ENCODE measurements around the gene CCM2L.

Gene CCM2L

DNA sequence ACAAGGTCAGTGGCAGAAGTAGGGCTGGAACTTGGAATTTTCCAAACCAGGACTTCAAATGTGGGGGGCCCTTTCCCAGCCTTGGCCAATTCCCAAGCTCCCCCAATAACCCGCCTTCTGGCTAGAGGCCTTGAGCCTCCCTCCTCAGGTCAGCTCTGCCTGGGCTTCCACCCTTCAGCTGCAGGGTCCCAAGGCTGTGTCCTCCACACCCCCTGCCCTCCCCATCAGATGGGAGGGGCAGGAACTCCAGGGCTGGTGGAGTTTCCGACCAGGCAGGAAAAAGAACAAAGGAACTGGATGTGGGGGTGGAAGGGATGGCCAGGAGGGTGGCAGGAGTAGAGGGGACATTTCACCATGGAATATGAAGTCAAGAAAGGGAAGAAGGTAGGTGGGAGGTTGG, at the start of gene CCM2L:
Gene CCM2L, plus strand, starts transcription at position 338 of the 400 bp plus-strand sequence. Its CDS starts 17 bp downstream, at position 355.
- no peak for DNase-seq

DNA sequence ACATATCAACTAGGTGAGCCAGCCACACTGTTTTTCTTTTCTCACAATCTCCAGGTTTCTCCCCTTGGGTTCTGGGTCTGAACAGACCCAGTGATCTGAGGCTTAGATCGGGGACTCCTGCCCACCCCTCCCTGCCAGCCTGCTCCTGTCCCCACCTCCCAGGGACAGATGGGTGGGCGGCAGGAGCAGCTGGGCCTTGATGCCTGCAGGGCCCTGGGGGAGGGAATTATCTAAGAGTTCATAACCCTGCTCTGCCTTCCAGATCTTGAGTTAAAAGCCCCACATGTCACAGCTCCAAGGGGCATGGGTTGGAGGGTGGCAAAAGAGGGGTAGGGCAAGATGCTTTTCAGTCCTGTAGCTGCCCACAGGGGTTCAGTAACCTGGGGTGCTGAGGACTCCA, 47.5 kb upstream of the CCM2L start:
- no peak for DNase-seq

DNA sequence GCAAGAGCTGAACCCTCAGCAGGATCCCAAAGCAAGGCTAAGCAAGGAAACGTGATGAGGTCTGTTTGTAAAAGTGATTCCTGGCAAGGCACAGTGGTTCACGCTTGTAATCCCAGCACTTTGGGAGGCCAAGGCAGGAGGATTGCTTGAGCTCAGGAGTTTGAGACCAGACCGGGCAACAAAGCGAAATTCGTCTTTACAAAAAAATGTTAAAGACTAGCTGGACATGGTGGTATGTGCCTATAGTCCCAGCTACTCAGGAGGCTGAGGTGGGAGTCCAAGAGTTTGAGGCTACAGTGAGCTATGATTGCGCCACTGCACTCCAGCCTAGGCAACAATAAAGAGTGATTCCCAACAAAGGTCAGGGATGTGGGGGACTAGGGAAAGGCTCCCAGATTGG, 46.3 kb upstream of the CCM2L start:
- DNase-seq = no peak

DNA sequence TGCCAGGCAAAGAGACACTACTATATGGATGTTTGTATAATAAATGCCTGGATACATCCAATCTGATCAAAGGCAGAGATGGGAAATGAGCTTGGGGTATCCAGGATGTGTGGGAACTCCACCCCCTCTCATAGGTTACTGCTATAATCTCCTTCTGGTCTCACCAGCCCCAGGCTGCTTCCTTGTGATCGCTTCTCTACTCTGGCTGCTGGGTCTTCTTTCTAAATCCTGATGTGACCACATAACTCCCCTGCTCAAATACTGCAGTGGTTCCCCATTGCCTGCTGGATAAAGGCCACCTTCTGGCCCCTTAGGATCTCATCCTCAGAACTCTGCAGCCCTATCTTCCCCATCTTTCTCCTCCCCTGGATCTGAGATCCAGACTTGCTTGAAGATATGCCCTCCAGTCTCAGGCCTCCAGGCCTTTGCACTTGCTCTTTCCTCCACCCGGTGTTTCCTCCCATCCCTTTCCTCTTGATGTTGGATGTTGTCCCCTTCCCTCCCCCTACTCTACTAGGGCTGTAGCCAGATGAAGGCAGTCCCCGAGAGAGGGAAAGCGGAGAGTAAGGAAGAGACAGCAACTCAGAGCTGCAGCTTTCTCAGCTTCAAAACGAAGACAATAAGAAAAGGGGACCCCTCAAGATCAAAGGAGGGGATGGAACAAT, 43.1 kb upstream of the CCM2L start:
- DNase-seq = no peak

DNA sequence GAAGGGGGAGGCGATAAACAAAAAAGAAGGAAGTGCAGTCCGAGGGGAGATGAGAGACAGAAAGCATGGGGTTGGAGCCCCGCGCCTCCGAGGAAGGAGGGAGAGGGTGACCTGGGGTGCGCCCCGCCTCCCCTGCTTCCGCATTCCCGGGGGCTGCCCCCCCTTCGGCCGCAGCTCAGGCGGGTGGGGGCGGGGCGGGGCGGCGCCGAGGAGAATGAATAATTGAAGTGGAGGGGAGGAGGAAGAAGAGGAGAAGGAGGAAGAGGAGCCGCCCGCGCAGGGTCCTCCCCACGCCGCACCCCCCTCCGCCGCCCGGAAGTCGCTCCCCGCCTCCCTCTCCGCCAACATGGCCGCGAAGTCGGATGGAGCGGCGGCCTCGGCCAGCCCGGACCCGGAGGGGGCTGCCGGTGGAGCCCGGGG, 42.4 kb upstream of the CCM2L start, which contains the start of gene XKR7:
Gene XKR7, plus strand, starts transcription at position 322 of the 420 bp plus-strand sequence. Its CDS starts 25 bp downstream, at position 347.
- no peak for DNase-seq

DNA sequence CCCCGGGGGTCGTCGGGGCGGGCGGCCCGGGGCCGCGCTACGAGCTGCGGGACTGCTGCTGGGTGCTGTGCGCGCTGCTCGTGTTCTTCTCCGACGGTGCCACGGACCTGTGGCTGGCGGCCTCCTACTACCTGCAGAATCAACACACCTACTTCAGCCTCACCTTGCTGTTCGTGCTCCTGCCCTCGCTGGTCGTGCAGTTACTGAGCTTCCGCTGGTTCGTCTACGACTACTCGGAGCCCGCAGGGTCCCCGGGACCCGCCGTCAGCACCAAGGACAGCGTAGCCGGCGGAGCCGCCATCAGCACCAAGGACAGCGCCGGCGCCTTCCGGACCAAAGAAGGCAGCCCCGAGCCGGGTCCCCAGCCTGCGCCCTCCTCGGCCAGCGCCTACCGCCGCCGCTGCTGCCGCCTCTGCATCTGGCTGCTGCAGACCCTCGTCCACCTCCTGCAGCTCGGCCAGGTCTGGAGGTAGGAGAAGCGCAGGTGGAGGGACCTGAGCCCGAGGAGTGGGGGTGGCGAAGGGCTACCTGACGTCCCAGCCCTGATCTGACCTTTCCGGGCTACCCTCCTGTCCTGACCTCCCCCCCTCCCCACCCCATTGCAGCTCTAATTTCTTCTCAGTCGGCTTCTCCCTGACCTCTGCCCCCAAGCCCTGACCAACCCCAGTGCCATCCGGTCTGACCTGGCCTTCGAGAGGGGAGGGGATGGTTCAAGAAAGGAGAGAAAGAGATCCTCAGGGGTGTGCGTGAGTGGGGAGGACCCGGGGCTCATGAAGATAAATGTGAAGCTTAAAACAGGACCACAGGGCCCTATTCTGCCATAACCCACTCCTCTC, 41.7 kb upstream of the CCM2L start:
- no peak for DNase-seq

DNA sequence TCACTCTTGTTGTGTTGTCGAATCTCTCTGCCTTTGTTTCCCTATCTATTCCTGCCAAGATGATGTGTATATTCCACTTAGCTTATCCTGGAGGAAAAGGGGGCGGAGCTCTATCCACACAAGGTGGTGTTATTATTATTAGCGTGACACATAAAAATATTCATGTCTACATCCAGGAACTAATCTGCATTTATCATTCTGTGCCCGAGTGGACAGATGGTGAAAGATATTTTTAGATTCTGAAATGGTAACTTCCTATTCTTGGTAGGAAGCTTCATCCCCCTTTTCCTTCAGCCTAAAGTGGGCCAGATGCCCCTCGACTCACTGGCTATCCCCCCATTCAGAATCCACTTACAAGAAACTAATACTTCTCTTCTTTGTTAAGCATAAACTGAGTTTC, 40.2 kb upstream of the CCM2L start:
- no peak for DNase-seq

DNA sequence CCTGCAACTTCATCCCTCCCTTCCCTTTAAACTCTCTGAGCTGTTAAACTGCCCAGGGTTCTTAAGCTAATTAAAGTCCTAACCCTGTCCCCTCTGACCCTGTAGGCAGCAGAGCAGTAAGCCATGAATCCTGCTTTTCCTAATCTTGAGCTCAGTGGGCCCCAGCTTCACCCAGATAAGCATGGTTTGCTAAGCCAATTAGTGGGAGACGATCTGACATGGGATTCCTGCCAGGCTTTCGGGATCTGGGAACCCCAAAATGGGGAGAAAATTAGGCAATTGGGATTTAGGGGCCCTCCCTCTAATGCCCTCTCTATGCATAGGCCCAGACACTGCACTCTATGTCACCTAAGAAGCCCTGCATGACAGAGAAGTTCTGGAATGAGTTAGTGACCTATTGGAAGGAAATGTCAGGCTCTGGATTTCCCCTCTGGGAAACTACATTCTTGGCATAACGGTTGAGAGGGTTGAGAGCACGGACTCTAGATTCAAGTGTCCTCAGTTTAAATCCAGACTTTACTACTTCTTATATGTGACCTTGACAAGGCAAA, 37.7 kb upstream of the CCM2L start:
- peak in 1 of 2 experiments; percentile 72 for DNase-seq

DNA sequence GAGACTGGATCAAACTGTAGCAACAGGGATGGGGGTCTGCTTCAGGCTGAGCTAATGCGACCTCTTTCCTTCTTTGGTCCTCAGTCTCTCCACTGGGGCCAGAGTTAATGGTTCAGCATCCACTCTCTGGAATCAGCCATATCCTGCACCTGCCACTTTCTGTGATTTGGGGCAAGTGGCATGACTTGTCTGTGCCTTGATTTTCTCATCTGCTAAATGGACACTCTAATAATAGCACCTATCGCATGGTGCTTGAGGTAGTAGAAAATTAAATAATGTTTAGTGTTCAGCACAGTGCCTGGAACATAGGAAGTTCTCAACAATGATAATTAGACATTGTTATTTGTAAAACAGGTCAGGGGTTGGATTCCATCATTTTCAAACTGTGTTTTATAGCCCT, 35.9 kb upstream of the CCM2L start:
- DNase-seq = no peak

DNA sequence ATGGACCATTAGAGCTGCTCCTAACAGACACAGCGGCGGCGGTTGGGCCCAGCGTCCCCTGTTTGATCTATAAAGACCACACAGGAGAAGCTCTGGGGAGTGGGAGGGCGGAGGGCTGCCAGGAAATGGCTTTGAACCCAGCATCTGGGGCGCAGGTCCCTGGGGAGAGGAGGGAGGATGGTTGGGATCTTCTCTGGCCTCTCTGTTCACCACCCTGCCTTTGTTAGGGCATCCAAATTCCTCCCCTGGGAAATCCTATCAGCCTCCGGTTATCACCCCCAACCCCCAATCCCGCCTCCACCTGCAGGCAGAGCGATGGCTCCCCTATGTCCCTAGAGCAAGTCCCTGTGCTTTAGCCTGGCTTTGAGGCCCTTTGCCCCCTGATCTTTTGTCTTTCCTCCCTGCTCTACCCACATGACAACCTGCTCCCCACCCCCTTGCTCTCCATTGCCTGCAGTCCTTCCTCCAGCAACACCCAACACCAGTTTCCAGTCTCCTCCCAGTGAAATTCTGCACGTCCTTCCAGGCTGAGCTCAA, 35.2 kb upstream of the CCM2L start:
- no peak for DNase-seq

DNA sequence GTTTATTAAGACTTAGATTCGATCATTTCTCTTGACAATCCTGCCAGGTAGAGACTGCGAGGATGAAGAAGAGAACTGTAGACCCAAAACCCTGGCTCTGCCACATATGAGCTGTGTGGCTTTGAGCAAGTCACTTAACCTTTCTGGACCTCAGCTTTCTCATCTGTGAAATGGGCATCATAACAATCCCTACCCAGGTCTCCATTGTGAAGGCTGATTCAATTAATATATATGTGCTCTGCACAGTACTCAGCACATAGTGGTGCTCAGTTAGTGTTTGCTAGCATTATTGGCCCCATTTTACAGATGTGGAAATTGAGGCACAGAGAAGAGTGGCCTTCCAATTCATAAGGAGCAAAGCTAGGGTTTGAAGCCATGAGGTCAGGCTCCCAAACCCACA, 34.4 kb upstream of the CCM2L start:
- DNase-seq = no peak

DNA sequence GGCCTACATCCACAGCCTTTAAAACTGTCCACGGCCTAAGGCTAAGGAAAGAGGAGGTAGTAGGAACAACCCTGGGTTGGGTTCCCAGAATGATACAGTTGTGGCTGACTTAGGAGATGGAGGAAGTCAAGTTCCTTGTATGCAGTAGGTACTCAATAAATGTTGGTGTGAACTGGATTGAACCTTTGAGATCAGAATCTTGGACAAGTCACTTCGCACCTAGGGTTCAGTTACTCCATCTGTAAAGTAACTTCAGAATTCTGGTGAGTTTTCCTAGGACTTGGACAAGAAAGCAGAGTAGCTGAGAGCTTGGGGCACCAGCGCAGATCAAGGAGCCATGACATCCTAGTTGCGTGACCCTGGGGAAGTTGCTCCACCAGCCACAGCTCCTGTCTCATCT, 33.2 kb upstream of the CCM2L start:
- no peak for DNase-seq

DNA sequence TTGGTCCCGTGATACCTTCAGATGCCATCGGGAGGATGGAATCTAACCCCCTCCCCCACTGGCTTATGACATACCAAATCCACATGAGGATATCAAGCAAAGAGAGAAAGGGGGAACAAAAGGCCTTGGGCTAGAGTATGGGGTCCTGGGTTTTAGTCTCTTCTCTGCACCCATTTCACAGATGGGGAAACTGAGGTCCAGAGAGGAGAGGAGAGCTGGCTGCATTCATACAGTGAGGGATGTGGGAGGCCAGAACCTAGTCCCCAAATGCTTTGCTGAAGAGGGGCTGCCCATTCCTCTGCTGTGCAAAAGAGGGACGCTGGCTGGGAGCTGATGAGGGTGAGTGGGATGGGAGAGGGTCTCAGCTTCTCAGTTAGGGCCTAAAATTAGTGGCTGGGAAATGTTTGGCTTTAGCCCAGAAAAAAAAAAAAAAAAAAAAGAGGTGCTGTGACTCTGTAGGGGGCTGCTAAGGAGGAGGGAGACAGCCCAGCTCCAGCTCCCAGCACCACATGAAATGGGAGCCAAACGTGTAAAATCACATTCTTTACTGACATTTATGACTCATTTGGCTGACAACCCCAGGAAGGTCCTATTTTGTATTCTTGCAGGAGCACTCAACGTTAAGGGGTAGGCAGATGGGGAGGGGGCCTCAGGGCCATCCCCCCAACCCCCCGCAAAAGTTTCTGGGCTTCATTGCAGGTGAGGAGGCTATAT, 30.4 kb upstream of the CCM2L start:
- DNase-seq = no peak

DNA sequence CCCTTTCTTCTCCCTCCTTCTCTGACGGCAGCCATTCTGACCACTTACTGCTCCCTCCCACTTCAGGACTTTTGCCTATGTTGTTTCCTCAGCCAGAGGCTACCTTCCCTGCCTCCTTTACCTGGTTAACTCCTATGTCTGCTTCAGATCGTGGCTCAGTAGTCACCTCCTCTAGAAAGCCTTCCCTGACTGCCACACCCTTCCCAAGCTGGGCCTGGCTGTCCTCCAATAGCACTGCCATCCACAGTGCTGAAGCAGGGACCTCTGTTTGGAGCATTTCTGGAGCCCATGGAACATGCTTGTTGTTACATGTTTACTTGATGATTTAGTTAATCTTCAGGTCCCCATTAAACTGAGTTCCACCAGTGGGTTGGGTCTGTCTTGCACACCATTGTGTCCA, 28.5 kb upstream of the CCM2L start:
- DNase-seq = no peak

DNA sequence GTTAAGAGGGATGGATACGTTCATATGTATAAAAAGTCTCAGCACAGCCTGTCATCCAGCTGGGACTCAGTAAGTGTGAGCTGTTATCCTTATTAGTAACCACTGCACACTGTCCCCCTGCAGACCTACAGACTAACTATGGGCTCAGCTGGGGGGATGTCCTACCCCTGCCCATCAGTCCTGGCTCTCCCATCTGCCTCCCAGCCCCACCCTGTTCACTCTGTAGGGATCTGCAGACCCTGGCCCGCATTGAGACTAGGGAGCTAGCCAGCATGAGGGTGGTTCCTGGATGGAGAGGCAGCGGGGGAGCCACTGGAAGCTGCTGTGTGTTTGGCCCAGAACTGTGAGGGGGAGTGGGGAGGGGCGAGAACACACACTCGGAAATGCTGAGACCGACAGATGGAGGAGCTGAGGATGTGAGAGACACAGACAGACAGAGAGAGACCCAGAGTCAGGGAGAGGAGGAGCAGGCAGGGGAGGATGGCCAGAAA, 25.2 kb upstream of the CCM2L start:
- DNase-seq = no peak

DNA sequence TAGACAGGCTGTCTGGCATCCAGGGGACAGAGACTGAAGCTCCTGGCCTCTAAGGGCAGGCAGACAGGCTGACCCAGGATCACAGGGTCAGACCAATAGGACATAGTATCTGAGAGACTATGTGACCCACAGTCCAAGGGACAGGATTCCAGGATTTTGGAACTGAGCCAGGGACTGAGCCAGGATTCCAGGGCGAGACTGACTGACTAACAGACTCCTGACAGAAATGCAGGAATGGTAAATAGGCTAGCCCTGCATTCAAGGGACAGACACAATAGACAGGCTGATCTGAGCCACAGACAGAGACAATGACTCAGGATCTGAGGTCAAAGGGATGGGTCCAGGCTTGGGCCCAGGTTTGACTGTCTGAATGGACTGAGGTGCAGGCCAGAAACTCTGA, 22.5 kb upstream of the CCM2L start:
- DNase-seq = peak in 1 of 2 experiments; percentile 27

DNA sequence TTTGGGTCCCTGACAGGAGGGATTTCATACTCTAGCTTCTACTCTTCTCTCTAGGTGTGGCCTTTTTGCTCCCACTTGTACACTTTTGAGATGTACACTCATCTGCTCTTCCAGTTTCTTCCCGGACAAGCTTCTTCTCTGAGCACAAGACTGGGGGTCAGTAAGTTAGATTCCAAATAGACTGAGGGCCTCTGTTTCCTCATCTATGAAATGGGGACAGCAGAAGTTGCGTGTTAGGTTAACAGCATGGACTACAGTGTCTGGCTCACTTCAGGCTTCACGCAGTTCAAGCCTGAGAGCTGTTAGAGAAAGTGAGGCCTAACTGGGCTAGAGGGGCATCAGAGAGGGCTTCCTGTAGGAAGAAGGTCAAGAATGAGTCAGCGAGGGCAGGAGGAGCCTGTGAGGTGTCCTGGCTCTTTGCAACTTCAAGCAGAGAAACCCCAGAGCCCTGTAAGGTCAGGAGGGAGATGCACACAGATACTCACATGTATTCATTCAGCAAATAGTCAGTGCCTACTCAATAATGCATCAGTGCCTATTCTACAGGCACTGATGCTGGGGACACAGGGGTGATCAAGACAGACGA, 21.7 kb upstream of the CCM2L start:
- no peak for DNase-seq

DNA sequence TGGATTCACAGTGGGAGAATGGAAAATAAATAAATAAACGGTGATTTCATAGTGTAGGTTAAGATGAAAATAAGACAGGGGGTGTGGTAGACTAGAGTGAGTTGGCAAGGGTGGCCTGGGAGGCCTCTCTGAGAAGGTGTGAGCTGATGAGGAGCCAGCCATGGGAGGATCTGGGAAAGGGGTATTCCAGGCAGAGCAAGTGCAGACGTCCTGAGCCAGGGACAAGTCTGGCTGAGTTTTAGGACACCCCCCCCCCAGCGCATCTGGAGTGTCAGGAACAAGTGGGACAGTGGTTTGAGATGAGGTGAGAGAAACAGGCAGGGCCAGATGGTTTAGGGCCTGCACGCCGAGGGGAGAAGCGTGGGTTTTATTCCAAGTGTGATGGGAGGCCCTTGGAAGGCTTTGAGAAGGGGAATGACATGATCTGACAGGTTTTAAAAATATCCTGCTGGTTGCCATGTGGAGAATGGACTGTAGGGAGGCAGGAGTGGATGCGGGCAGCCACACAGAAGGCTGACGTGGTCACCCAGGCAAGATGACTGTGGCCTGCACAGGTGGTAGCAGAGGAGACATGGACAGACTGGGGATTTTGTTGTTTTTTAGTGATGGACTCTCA, 21.1 kb upstream of the CCM2L start:
- DNase-seq = no peak

DNA sequence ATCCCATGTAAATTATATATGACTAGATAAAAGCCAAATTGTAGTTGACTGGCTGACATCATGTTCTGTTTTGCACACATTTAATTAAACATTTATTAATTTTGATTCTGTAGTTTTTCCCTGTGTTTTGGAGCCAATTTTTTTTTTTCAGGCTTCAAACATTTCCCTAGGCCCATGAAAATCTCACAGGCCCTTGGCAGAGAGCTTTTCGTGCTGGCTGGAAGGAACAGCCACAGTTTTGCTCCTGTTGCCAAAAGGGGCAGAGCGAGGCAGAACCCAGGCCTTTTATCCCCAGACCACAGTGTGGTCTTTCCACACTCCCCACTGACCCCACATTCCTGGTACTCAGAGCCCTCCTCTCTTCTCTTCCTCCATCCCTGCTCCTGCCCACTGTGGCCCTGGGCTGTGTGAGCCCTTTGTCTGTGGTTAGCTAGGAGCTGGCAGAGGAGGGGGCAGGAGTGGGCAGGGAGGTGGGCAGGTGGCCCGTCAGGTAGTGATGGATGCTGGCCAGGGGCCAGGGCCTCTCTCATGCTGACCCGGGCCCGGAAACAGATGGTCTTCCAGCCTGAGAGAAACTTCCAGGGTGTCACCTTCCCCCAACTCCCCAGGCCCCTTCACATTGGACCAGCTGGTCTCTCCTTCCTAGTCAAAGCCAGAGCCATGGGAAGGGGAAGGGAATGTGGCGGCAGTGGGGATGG, 19.4 kb upstream of the CCM2L start:
- DNase-seq = no peak

DNA sequence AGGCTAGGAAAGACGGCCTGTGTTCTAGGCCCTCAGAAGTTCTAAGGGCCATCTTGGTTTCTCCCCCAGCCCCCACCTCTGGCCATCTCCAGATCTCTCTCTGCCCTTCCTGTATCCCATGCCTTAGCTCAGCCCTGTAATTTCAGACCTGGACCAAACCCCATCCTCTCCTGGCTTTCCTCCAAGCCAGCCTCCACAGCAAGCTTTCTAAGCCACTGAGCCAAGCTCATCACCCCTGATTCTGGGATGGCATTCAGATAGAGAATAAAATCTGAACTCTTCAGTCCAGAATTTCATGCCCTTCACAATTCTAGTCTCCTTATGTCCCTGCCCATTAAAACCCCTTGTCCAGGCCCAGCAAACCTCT, 18.9 kb upstream of the CCM2L start:
- no peak for DNase-seq

DNA sequence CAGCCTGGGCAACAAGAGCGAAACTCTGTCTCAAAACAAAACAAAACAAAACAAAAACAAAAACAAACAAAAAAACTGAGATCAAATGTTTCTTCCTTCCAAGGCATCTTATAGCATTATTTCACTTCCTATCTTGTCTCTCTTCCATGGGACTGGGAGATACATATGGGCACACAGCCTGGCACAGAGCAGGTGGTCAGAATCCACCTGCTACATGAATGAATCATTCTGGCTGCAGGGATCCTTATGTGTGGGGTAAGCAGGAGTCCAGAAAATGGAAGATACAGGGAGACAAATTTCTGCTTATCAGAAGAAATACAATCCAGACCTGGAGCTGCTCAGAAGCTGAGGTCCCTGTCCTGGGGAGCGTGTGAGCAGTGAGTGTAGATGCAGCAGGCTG, 18.2 kb upstream of the CCM2L start:
- DNase-seq = no peak

DNA sequence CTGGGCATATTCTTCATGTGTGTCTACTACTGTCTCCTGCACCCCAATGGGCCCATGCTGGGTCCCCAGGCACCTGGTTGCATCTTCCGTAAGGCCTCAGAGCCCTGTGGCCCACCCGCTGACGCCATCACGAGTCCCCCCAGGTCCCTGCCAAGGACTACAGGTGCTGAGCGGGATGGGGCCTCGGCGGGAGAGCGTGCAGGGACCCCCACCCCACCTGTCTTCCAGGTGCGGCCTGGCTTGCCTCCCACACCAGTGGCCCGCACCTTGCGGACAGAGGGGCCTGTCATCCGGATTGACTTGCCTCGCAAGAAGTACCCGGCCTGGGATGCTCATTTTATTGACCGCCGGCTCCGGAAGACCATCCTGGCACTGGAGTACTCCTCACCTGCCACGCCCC, 13.2 kb upstream of the CCM2L start:
- DNase-seq = no peak
